ENCODE data around the gene SLC12A8.

Gene SLC12A8

DNA sequence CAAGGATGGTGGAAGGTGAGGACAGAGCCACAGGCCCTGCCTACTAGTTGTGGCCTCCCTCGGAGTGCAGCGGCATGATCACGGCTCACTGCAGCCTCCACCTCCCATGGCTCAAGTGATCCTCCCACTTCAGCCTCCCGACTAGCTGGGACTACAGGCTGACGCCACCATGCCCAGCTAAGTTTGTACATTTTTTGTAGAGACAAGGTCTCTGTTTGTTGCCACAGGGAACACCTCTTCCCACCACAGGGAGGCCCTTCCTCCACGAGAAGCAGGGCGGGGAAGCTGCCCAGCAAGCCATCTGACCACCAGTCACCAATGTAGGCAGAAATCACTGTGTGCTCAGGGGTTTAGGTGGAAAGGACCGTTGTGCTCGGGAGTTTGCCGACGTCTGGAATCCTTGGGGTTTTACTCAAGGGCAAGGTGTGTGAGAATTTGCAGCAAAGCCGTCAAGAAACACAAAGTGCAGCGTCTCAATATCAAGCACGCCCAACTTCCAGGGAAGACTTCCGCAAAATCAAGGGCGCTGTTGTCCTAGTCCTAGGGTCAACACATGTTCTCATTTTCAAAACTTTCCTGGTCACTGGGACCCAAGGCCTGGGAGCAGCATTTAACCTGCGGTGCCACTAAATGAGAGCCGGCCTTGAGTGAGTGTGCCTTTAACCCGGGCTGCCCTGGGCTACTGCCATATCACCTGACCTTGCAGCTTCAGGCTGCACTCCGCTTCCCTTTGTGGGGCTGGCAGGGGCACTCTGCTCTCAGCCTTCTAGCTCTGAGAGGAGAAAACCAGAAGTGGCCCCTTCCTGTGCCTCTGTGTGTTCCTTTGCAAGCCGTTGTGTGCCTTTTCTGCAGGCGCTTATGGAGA is 65.7 kb downstream of the SLC12A8 start:
- 88% methylated on average over 22 of the region's 22 CpGs for WGBS
- Histone ChIP-seq H3K4me3 (ENCODE audit: insufficient read depth in 1 of 2, low read depth in 1 of 2, low read length in 2 of 2) (no peak overlapping the region), H2BK5ac (ENCODE audit: low read depth, low read length, poor library complexity, severe bottlenecking) (no peak overlapping the region), H3K23ac (ENCODE audit: low read length in 2 of 2) (no peak overlapping the region), H3K27me3 (ENCODE audit: control insufficient read depth in 1 of 2, insufficient read depth in 1 of 2, low read length in 2 of 2) (no peaks in the 10 kb centered on the region), H3K27ac (ENCODE audit: low read length, poor library complexity, severe bottlenecking) (no peak overlapping the region), H4K91ac (ENCODE audit: low read length) (peak overlapping the region; percentile 48), H2BK12ac (ENCODE audit: low read length in 2 of 2) (peak overlapping the region; percentile 34 to 81), H3K4ac (ENCODE audit: low read depth in 1 of 2, low read length in 2 of 2) (no peak overlapping the region), H3K9me3 (ENCODE audit: control insufficient read depth, low read length) (no peaks in the 10 kb centered on the region), H3K18ac (ENCODE audit: low read depth in 1 of 2, low read length in 2 of 2) (peak overlapping the region in 1 of 2 experiments; percentile 67), H2AFZ (ENCODE audit: low read depth, low read length) (no peak overlapping the region), H3K36me3 (ENCODE audit: control insufficient read depth in 1 of 2, insufficient read depth in 2 of 2, low read depth in 1 of 2, low read length in 2 of 2) (no peaks in the 10 kb centered on the region), H2AK5ac (ENCODE audit: low read length, severe bottlenecking) (no peak overlapping the region), H2BK120ac (ENCODE audit: low read depth, low read length) (no peak overlapping the region), H2BK15ac (ENCODE audit: low read depth, poor library complexity, severe bottlenecking) (no peak overlapping the region), H3K9ac (ENCODE audit: low read length) (no peak overlapping the region), H3K4me2 (ENCODE audit: low read length, poor library complexity, severe bottlenecking) (no peak overlapping the region), H3K79me1 (replicated peaks; ENCODE audit: low read length, poor library complexity, severe bottlenecking) (no peaks in the 10 kb centered on the region), H3K4me1 (ENCODE audit: control insufficient read depth, insufficient read depth, low read depth, low read length) (peaks cover 42% of the 10 kb centered on the region), H4K8ac (ENCODE audit: low read length) (no peak overlapping the region), H3K14ac (ENCODE audit: low read length in 2 of 2) (peak overlapping the region in 1 of 2 experiments; percentile 62)
- no peak for DNase-seq

DNA sequence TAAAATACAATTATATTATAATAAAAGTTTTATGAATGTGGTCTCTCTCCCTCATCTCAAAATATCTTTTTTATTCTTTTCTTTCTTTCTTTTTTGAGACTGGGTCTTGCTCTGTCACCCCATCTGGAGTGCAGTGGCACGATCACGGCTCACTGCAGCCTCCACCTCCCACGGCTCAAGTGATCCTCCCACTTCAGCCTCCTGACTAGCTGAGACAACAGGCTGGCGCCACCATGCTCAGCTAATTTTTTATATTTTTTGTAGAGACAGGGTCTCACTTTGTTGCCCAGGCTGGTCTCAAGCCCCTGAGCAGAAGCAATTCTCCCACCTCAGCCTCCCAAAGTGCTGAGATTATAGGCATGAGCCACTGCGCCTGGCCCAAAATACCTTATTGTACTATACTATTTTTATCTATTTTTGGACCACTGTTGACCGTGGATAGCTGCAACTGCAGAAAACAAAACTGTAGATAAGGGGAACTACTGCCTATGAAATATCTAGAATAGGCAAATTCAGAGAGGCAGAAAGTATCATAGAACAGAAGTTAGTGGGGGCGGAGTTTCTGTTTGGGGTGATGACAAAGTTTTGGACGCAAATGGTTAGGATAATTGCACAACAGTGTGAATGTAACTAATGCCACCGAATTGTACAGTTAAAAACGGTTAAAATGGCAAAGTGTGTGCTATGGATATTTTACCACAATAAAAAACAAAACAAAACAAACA is 66.6 kb downstream of the SLC12A8 start:
- Histone ChIP-seq H2BK120ac (ENCODE audit: low read depth, low read length) (no peak overlapping the region), H3K27me3 (ENCODE audit: control insufficient read depth in 1 of 2, insufficient read depth in 1 of 2, low read length in 2 of 2) (no peaks in the 10 kb centered on the region), H3K14ac (ENCODE audit: low read length in 2 of 2) (no peak overlapping the region), H3K4me1 (ENCODE audit: control insufficient read depth, insufficient read depth, low read depth, low read length) (peaks cover 47% of the 10 kb centered on the region), H3K4me2 (ENCODE audit: low read length, poor library complexity, severe bottlenecking) (no peak overlapping the region), H3K27ac (ENCODE audit: low read length, poor library complexity, severe bottlenecking) (no peak overlapping the region), H2BK5ac (ENCODE audit: low read depth, low read length, poor library complexity, severe bottlenecking) (no peak overlapping the region), H3K18ac (ENCODE audit: low read depth in 1 of 2, low read length in 2 of 2) (no peak overlapping the region), H4K91ac (ENCODE audit: low read length) (no peak overlapping the region), H3K4me3 (ENCODE audit: insufficient read depth in 1 of 2, low read depth in 1 of 2, low read length in 2 of 2) (no peak overlapping the region), H2BK15ac (ENCODE audit: low read depth, poor library complexity, severe bottlenecking) (no peak overlapping the region), H2AK5ac (ENCODE audit: low read length, severe bottlenecking) (no peak overlapping the region), H3K23ac (ENCODE audit: low read length in 2 of 2) (no peak overlapping the region), H3K4ac (ENCODE audit: low read depth in 1 of 2, low read length in 2 of 2) (no peak overlapping the region), H3K36me3 (ENCODE audit: control insufficient read depth in 1 of 2, insufficient read depth in 2 of 2, low read depth in 1 of 2, low read length in 2 of 2) (no peaks in the 10 kb centered on the region), H3K79me1 (replicated peaks; ENCODE audit: low read length, poor library complexity, severe bottlenecking) (no peaks in the 10 kb centered on the region), H2AFZ (ENCODE audit: low read depth, low read length) (no peak overlapping the region), H3K9me3 (ENCODE audit: control insufficient read depth, low read length) (no peaks in the 10 kb centered on the region), H4K8ac (ENCODE audit: low read length) (no peak overlapping the region), H2BK12ac (ENCODE audit: low read length in 2 of 2) (no peak overlapping the region), H3K9ac (ENCODE audit: low read length) (no peak overlapping the region)
- 91% methylated on average over 7 of the region's 10 CpGs for WGBS
- no peak for DNase-seq

DNA sequence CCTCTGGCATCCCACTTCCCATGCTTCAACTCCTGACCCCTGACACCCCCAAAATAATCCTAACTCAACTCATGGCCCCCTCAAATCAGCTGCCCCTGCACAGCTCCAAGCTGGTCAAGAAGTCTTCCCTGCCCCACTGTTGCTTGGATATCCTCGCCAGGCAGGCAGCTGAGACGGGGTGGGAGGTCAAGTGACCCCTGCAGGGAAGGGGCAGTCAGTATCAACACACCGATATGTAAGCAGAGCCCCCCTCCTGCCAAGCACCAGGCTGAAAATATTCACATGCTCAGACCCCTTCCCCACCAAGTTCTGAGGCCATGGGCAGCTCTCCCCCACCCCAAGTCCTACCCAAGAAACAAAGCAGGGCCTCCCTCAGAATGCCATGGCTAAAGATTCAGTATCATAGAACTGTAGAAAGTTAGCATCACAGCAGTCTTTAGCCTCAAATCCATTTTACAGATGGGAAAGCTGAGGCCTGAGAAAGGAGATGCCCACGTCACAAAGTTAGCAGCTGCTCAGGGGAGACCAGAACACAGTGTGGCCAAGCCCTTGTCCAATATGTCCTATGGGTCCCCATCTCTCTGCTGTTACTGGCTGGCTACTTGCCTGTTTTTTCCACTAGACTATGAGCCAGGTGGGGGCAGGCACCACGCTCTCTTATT is 67.8 kb downstream of the SLC12A8 start:
- Histone ChIP-seq H3K9me3 (ENCODE audit: control insufficient read depth, low read length) (no peaks in the 10 kb centered on the region), H3K27ac (ENCODE audit: low read length, poor library complexity, severe bottlenecking) (peak overlapping the region; percentile 84), H3K79me1 (replicated peaks; ENCODE audit: low read length, poor library complexity, severe bottlenecking) (no peaks in the 10 kb centered on the region), H2BK15ac (ENCODE audit: low read depth, poor library complexity, severe bottlenecking) (peak overlapping the region; percentile 73), H3K23ac (ENCODE audit: low read length in 2 of 2) (no peak overlapping the region), H3K4ac (ENCODE audit: low read depth in 1 of 2, low read length in 2 of 2) (peak overlapping the region; percentile 14 to 88), H3K4me3 (ENCODE audit: insufficient read depth in 1 of 2, low read depth in 1 of 2, low read length in 2 of 2) (no peak overlapping the region), H2BK120ac (ENCODE audit: low read depth, low read length) (peak overlapping the region; percentile 39), H2AFZ (ENCODE audit: low read depth, low read length) (no peak overlapping the region), H3K18ac (ENCODE audit: low read depth in 1 of 2, low read length in 2 of 2) (peak overlapping the region; percentile 59 to 95), H2BK5ac (ENCODE audit: low read depth, low read length, poor library complexity, severe bottlenecking) (no peak overlapping the region), H3K4me1 (ENCODE audit: control insufficient read depth, insufficient read depth, low read depth, low read length) (peaks cover 57% of the 10 kb centered on the region), H3K9ac (ENCODE audit: low read length) (no peak overlapping the region), H3K14ac (ENCODE audit: low read length in 2 of 2) (no peak overlapping the region), H3K27me3 (ENCODE audit: control insufficient read depth in 1 of 2, insufficient read depth in 1 of 2, low read length in 2 of 2) (no peaks in the 10 kb centered on the region), H3K4me2 (ENCODE audit: low read length, poor library complexity, severe bottlenecking) (no peak overlapping the region), H2BK12ac (ENCODE audit: low read length in 2 of 2) (peak overlapping the region; percentile 82 to 98), H4K8ac (ENCODE audit: low read length) (peak overlapping the region; percentile 70), H3K36me3 (ENCODE audit: control insufficient read depth in 1 of 2, insufficient read depth in 2 of 2, low read depth in 1 of 2, low read length in 2 of 2) (no peaks in the 10 kb centered on the region), H4K91ac (ENCODE audit: low read length) (peak overlapping the region; percentile 95), H2AK5ac (ENCODE audit: low read length, severe bottlenecking) (peak overlapping the region; percentile 55)
- WGBS = 72% methylated on average over 5 of the region's 5 CpGs
- no peak for DNase-seq

All from mesenchymal stem cell (in vitro differentiated cells and primary cell).